Astrocyte (in vitro differentiated cells and primary cell): ENCODE measurements around the gene NR5A2. TPM values are rescaled to one million over a fixed set of nuclear protein-coding genes. Genes with fewer than 3 reads are reported as not detected.
A peak's percentile ranks its signal among the peaks of the same experiment; 100 is the strongest.

Source experiments
- DNase-seq: peaks from one replicate; pipeline ENCODE4 v3.0.0-alpha.2; 2010; ENCODE audit warnings: low read depth
- FAIRE-seq: peaks from 2 replicates; lab custom pipeline; 2011; peaks lifted over from hg19 to GRCh38; lab: Jason Lieb, UNC
- H2AFZ ChIP-seq: 2 replicates; pipeline ENCODE4 v1.6.0; 2012; ENCODE audit warnings: low read depth, low read length, inconsistent platforms
- H3K27ac ChIP-seq: 2 replicates; pipeline ENCODE4 v1.5.1; 2011; ENCODE audit warnings: low read depth, low read length, inconsistent platforms
- H3K27me3 ChIP-seq: 2 replicates; pipeline ENCODE4 v1.6.0; 2011; ENCODE audit warnings: low read length, inconsistent platforms; ENCODE audit not compliant: insufficient read depth
- H3K36me3 ChIP-seq: 2 replicates; pipeline ENCODE4 v1.5.1; 2011; ENCODE audit warnings: low read length, inconsistent platforms; ENCODE audit not compliant: insufficient read depth
- H3K4me1 ChIP-seq: 2 replicates; pipeline ENCODE4 v1.5.1; 2011; ENCODE audit warnings: low read length, inconsistent platforms; ENCODE audit not compliant: insufficient read depth
- H3K4me2 ChIP-seq: 2 replicates; pipeline ENCODE4 v1.6.0; 2012; ENCODE audit warnings: low read length, inconsistent platforms
- H3K4me3 ChIP-seq: 2 replicates; pipeline ENCODE4 v1.5.1; 2011; ENCODE audit warnings: low read depth, mild to moderate bottlenecking, low read length, inconsistent platforms; ENCODE audit not compliant: insufficient read depth
- H3K79me2 ChIP-seq: 2 replicates; pipeline ENCODE4 v1.6.0; 2012; ENCODE audit warnings: mild to moderate bottlenecking, low read length, inconsistent platforms; ENCODE audit not compliant: insufficient read depth
- H3K9ac ChIP-seq: 2 replicates; pipeline ENCODE4 v1.6.0; 2012; ENCODE audit warnings: mild to moderate bottlenecking, low read length, inconsistent platforms
- H3K9me3 ChIP-seq: 2 replicates; pipeline ENCODE4 v1.5.1; 2012; ENCODE audit warnings: low read depth, mild to moderate bottlenecking, low read length, inconsistent platforms; ENCODE audit not compliant: insufficient read depth
- H4K20me1 ChIP-seq: 2 replicates; pipeline ENCODE4 v1.6.0; 2012; ENCODE audit warnings: low read length, inconsistent platforms; ENCODE audit not compliant: insufficient read depth
- H3K27ac Mint-ChIP-seq: one replicate; pipeline ENCODE4 v1.8.0; 2021; ENCODE audit warnings: mild to moderate bottlenecking, mixed read lengths; ENCODE audit not compliant: unreplicated experiment
- H3K27me3 Mint-ChIP-seq: one replicate; pipeline ENCODE4 v1.8.0; 2021; ENCODE audit warnings: low read depth, mixed read lengths; ENCODE audit not compliant: unreplicated experiment
- H3K36me3 Mint-ChIP-seq: one replicate; pipeline ENCODE4 v1.8.0; 2021; ENCODE audit warnings: low read depth, mixed read lengths; ENCODE audit not compliant: unreplicated experiment
- H3K4me1 Mint-ChIP-seq: one replicate; pipeline ENCODE4 v1.8.0; 2021; ENCODE audit warnings: low read depth, mixed read lengths; ENCODE audit not compliant: unreplicated experiment
- H3K4me3 Mint-ChIP-seq: one replicate; pipeline ENCODE4 v1.8.0; 2021; ENCODE audit warnings: mild to moderate bottlenecking, moderate library complexity, mixed read lengths; ENCODE audit not compliant: unreplicated experiment
- H3K9me3 Mint-ChIP-seq: one replicate; pipeline ENCODE4 v1.8.0; 2021; ENCODE audit warnings: mild to moderate bottlenecking, mixed read lengths; ENCODE audit not compliant: unreplicated experiment
- CTCF ChIP-seq: IDR thresholded peaks from 2 replicates; pipeline ENCODE4 v1.5.1; 2011; ENCODE audit warnings: low read depth, mild to moderate bottlenecking, inconsistent platforms, low read length, moderate library complexity; ENCODE audit not compliant: insufficient read depth
- EZH2 ChIP-seq: IDR thresholded peaks from 2 replicates; pipeline ENCODE4 v1.6.1; 2012; ENCODE audit warnings: mild to moderate bottlenecking, low read length, inconsistent platforms; ENCODE audit not compliant: insufficient read depth
- total RNA-seq: library from RNA; stranded (reverse); gene quantifications from 2 replicates; pipeline ENCODE4 v1.2.1, GENCODE V29; 2021

The NR5A2 gene
- total RNA-seq, 1 donor from 2014 or later = 0.39 TPM

GRCh38 chr1:200075522-200075921, 48.0 kb downstream of the NR5A2 start:
- Histone ChIP-seq H2AFZ (no peak overlapping the region), H3K9ac (no peak overlapping the region), H3K27ac (no peak overlapping the region), H3K79me2 (no peaks in the 10 kb centered on the region), H3K4me1 (peaks cover 7% of the 10 kb centered on the region), H3K4me3 (no peak overlapping the region), H3K36me3 (no peaks in the 10 kb centered on the region), H3K27me3 (peaks cover 4% of the 10 kb centered on the region), H3K4me2 (peak overlapping the region; percentile 17), H4K20me1 (no peaks in the 10 kb centered on the region), H3K9me3 (no peaks in the 10 kb centered on the region)
- no peak for TF ChIP-seq EZH2
- TF ChIP-seq CTCF = no peak
- Mint-ChIP-seq H3K27me3 (peaks cover 5% of the 10 kb centered on the region), H3K27ac (no peak overlapping the region), H3K36me3 (no peaks in the 10 kb centered on the region), H3K9me3 (no peaks in the 10 kb centered on the region), H3K4me3 (no peak overlapping the region), H3K4me1 (peaks cover 8% of the 10 kb centered on the region)
- DNase-seq (no peak), FAIRE-seq (no peak)

GRCh38 chr1:200075938-200076546, 48.5 kb downstream of the NR5A2 start:
- no peak for TF ChIP-seq CTCF
- no peak for TF ChIP-seq EZH2
- H3K27me3 Mint-ChIP-seq = peaks cover 5% of the 10 kb centered on the region

GRCh38 chr1:200079232-200079940, 51.9 kb downstream of the NR5A2 start:
- peaks cover 7% of the 10 kb centered on the region for H3K4me1 ChIP-seq
- H3K27ac Mint-ChIP-seq = no peak overlapping the region
- FAIRE-seq = no peak
- no peak for DNase-seq
- H3K27me3 Mint-ChIP-seq = peaks cover 7% of the 10 kb centered on the region
- H3K36me3 ChIP-seq = no peaks in the 10 kb centered on the region
- H3K4me3 ChIP-seq = no peak overlapping the region
- no peaks in the 10 kb centered on the region for H4K20me1 ChIP-seq
- no peaks in the 10 kb centered on the region for H3K9me3 Mint-ChIP-seq
- H3K27ac ChIP-seq = no peak overlapping the region
- TF ChIP-seq EZH2 = no peak
- no peak for TF ChIP-seq CTCF
- no peak overlapping the region for H3K9ac ChIP-seq
- no peaks in the 10 kb centered on the region for H3K79me2 ChIP-seq
- H3K4me1 Mint-ChIP-seq = peaks cover 16% of the 10 kb centered on the region
- H3K4me3 Mint-ChIP-seq = no peak overlapping the region
- no peaks in the 10 kb centered on the region for H3K36me3 Mint-ChIP-seq
- peaks cover 15% of the 10 kb centered on the region for H3K27me3 ChIP-seq
- H2AFZ ChIP-seq = no peak overlapping the region
- no peaks in the 10 kb centered on the region for H3K9me3 ChIP-seq
- H3K4me2 ChIP-seq = no peak overlapping the region

More at GRCh38 chr1:200075938-200076546, 48.5 kb downstream of the NR5A2 start:
- FAIRE-seq (peak; percentile 13), DNase-seq (peak; percentile 85)
- H3K9ac ChIP-seq = no peak overlapping the region
- Mint-ChIP-seq H3K4me1 (peaks cover 8% of the 10 kb centered on the region), H3K27ac (no peak overlapping the region), H3K9me3 (no peaks in the 10 kb centered on the region), H3K4me3 (no peak overlapping the region), H3K36me3 (no peaks in the 10 kb centered on the region)
- H3K4me1 ChIP-seq = peaks cover 7% of the 10 kb centered on the region
- no peak overlapping the region for H3K4me3 ChIP-seq
- H2AFZ ChIP-seq = no peak overlapping the region
- H3K27ac ChIP-seq = no peak overlapping the region
- no peaks in the 10 kb centered on the region for H3K79me2 ChIP-seq
- peaks cover 8% of the 10 kb centered on the region for H3K27me3 ChIP-seq
- H3K9me3 ChIP-seq = no peaks in the 10 kb centered on the region
- no peaks in the 10 kb centered on the region for H4K20me1 ChIP-seq
- H3K36me3 ChIP-seq = no peaks in the 10 kb centered on the region
- H3K4me2 ChIP-seq = peak overlapping the region; percentile 73
